Nephron (organoid): ENCODE measurements around the gene UTP4.

Experiments used
- H3K27ac Mint-ChIP-seq, 3 experiments: 2 replicates each; pipeline ENCODE4 v1.8.0; 2020; ENCODE audit warnings: mixed read lengths in 3 of 3, mild to moderate bottlenecking in 2 of 3, moderate library complexity in 1 of 3
- H3K27me3 Mint-ChIP-seq: 2 replicates; pipeline ENCODE4 v1.8.0; 2021; ENCODE audit warnings: low read depth, mild to moderate bottlenecking, moderate library complexity, mixed read lengths
- H3K36me3 Mint-ChIP-seq: 2 replicates; pipeline ENCODE4 v1.8.0; 2020; ENCODE audit warnings: low read depth, mixed read lengths
- H3K4me1 Mint-ChIP-seq: 2 replicates; pipeline ENCODE4 v1.8.0; 2020; ENCODE audit warnings: mixed read lengths
- H3K4me3 Mint-ChIP-seq, 3 experiments: 2 replicates each; pipeline ENCODE4 v1.8.0; 2020; ENCODE audit warnings: mild to moderate bottlenecking in 3 of 3, mixed read lengths in 3 of 3, moderate library complexity in 2 of 3
- H3K9me3 Mint-ChIP-seq: 2 replicates; pipeline ENCODE4 v1.8.0; 2020; ENCODE audit warnings: mixed read lengths
- TF ChIP-seq, protein P1 (sequence below), 3 experiments: fragments of 200-600 bp; sonication (generic); IDR thresholded peaks; one replicate each; pipeline ENCODE4 v1.5.0; 2021; ENCODE audit warnings: antibody characterized with exemption in 3 of 3; ENCODE audit not compliant: unreplicated experiment in 3 of 3

The UTP4 gene

DNA sequence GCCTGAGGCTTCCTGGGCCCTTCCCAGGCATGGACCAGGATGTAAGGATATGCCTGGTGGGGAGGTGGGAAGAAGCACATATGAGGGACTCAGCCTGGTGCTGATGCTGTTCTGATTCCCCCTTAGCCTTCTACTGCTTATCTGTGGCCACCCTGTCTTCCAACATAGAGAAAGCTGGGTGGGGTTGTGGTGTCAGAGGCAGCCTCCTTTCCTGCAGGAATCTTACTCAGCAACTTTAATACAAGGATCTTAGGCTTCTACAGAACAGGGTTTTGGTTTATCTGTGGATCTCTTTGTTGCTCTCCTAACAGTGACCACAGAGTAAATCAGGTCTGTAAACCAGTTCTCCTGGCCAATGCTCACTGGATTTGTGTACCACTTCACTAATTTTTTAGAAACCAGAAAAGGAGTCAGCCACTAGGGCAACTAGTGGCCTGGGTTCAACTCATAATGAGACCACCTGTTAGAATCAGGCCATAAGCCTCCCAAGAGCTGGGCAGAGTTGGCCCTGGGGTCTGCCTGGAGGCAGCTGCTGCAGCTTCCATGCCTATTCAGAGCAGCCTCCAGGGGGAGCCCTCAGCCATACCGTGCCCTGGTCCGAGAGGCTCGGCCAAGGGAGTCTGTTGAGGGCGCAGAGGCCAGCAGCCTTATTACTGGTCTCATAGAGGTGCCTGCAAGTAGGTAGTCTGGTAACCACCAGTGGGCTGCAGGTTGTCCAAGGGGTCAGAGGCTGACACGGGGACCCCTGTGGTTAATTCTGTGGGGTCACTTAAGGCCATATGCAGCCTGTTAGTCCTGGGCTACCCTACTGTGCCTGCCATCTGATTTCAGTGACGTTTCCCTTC, 19.9 kb upstream of the UTP4 start:
- H3K36me3 Mint-ChIP-seq: peaks cover 28% of the 10 kb centered on the region
- peaks cover 35% of the 10 kb centered on the region for H3K27me3 Mint-ChIP-seq
- no peaks in the 10 kb centered on the region for H3K9me3 Mint-ChIP-seq
- TF ChIP-seq, protein P1, sequence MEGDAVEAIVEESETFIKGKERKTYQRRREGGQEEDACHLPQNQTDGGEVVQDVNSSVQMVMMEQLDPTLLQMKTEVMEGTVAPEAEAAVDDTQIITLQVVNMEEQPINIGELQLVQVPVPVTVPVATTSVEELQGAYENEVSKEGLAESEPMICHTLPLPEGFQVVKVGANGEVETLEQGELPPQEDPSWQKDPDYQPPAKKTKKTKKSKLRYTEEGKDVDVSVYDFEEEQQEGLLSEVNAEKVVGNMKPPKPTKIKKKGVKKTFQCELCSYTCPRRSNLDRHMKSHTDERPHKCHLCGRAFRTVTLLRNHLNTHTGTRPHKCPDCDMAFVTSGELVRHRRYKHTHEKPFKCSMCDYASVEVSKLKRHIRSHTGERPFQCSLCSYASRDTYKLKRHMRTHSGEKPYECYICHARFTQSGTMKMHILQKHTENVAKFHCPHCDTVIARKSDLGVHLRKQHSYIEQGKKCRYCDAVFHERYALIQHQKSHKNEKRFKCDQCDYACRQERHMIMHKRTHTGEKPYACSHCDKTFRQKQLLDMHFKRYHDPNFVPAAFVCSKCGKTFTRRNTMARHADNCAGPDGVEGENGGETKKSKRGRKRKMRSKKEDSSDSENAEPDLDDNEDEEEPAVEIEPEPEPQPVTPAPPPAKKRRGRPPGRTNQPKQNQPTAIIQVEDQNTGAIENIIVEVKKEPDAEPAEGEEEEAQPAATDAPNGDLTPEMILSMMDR (IDR thresholded peaks at IDR 0.05; ENCODE audit: unreplicated experiment in 3 of 3): peak; percentile 48 to 58 (median 57)
- no peak overlapping the region for H3K4me3 Mint-ChIP-seq
- H3K27ac Mint-ChIP-seq: no peak overlapping the region
- peaks cover 6% of the 10 kb centered on the region for H3K4me1 Mint-ChIP-seq

DNA sequence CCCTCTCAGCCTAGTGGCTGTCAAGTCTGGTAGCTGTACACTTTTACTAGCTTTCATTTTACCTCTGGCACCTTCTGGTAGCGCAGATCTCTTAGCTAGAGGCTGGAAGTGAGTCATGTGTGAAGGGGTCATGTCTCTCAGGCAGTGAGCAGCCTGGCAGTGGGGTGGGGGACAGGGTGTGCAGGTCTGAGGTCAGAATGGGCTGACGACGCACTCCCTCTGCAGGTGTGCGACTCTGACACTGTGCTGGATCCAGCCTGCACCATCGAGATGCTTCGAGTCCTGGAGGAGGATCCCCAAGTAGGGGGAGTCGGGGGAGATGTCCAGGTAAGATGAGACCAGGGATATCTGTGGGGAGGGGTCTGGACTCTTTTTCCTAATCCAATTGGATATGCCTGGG, 19.2 kb upstream of the UTP4 start:
- TF ChIP-seq, protein P1 (IDR thresholded peaks at IDR 0.05; ENCODE audit: unreplicated experiment in 3 of 3): no peak
- Mint-ChIP-seq H3K4me3 (no peak overlapping the region), H3K27ac (no peak overlapping the region), H3K36me3 (peaks cover 35% of the 10 kb centered on the region), H3K9me3 (no peaks in the 10 kb centered on the region), H3K4me1 (peaks cover 2% of the 10 kb centered on the region), H3K27me3 (peaks cover 28% of the 10 kb centered on the region)

DNA sequence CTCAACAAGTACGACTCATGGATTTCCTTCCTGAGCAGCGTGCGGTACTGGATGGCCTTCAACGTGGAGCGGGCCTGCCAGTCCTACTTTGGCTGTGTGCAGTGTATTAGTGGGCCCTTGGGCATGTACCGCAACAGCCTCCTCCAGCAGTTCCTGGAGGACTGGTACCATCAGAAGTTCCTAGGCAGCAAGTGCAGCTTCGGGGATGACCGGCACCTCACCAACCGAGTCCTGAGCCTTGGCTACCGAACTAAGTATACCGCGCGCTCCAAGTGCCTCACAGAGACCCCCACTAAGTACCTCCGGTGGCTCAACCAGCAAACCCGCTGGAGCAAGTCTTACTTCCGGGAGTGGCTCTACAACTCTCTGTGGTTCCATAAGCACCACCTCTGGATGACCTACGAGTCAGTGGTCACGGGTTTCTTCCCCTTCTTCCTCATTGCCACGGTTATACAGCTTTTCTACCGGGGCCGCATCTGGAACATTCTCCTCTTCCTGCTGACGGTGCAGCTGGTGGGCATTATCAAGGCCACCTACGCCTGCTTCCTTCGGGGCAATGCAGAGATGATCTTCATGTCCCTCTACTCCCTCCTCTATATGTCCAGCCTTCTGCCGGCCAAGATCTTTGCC, 18.0 kb upstream of the UTP4 start:
- TF ChIP-seq, protein P1 (IDR thresholded peaks at IDR 0.05; ENCODE audit: unreplicated experiment in 3 of 3): no peak
- Mint-ChIP-seq H3K4me3 (no peak overlapping the region), H3K36me3 (peaks cover 40% of the 10 kb centered on the region), H3K4me1 (no peaks in the 10 kb centered on the region), H3K9me3 (no peaks in the 10 kb centered on the region), H3K27me3 (peaks cover 16% of the 10 kb centered on the region), H3K27ac (no peak overlapping the region)

DNA sequence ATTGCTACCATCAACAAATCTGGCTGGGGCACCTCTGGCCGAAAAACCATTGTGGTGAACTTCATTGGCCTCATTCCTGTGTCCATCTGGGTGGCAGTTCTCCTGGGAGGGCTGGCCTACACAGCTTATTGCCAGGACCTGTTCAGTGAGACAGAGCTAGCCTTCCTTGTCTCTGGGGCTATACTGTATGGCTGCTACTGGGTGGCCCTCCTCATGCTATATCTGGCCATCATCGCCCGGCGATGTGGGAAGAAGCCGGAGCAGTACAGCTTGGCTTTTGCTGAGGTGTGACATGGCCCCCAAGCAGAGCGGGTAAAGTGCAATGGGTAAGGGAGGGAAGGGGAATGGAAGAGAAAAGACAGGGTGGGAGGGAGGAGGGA, 17.5 kb upstream of the UTP4 start:
- Mint-ChIP-seq H3K27ac (no peak overlapping the region), H3K4me1 (no peaks in the 10 kb centered on the region), H3K9me3 (no peaks in the 10 kb centered on the region), H3K36me3 (peaks cover 41% of the 10 kb centered on the region), H3K27me3 (peaks cover 11% of the 10 kb centered on the region), H3K4me3 (no peak overlapping the region)
- TF ChIP-seq, protein P1 (IDR thresholded peaks at IDR 0.05; ENCODE audit: unreplicated experiment in 3 of 3): no peak

DNA sequence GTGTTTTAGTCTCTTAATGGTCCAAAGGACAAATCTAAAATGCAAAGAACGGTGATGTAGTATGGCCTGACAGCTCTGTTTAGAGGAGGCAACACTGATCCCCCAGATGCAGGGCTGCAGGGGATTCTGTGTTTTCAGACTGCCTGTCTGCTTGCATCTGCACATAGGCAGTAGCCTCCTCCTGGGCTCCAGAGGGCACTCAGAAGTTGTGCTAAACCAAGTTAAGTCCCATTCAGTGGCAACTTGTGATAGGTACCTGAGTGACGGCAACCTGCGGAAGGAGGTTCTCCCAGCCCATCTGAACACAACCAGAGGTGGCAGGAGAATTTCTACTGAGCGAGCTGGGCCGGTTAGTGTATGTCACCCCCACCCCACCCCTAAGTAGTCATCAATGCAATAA, 17.1 kb upstream of the UTP4 start:
- Mint-ChIP-seq H3K4me3 (no peak overlapping the region), H3K27me3 (peaks cover 10% of the 10 kb centered on the region), H3K36me3 (peaks cover 44% of the 10 kb centered on the region), H3K27ac (no peak overlapping the region), H3K4me1 (no peaks in the 10 kb centered on the region), H3K9me3 (no peaks in the 10 kb centered on the region)
- TF ChIP-seq, protein P1 (IDR thresholded peaks at IDR 0.05; ENCODE audit: unreplicated experiment in 3 of 3): no peak
